K562 (cell line): Measurements from ENCODE around the gene CLDN10. TPM values are rescaled to one million over a fixed set of nuclear protein-coding genes. Genes with fewer than 3 reads are reported as not detected.

Experiments
- ATAC-seq: fragments of 200-7000 bp; cut with Tn5 transposase; 3 replicates; pipeline ENCODE4 v1.9.1; 2020; ENCODE audit warnings: moderate library complexity
- BruUV-seq: library from RNA; stranded (reverse); fragments of 400-500 nt; replicated peaks from 2 replicates; lab custom pipeline; 2021; lab: Mats Ljungman, UMichigan
- CTCF ChIA-PET: fragments of 300-600 bp; formaldehyde crosslinking; extraction: SDS; loops from one replicate; lab custom pipeline; 2021; ENCODE audit warnings: low intra/inter-chr PET ratio; lab: Yijun Ruan, JAX
- POLR2A ChIA-PET: fragments of 300-600, 350-650 bp; sonication (Branson Sonifier 250); formaldehyde crosslinking; extraction: SDS; loops from one replicate; lab custom pipeline; 2021; ENCODE audit warnings: antibody characterized with exemption, inconsistent platforms; lab: Yijun Ruan, JAX
- DNase-seq, 4 experiments: peaks; one replicate each; pipeline versions ENCODE4 v3.0.0 to v3.0.0-alpha.2; 2011 to 2018; ENCODE audit warnings: low spot score in 3 of 4, mixed read lengths in 3 of 4; ENCODE audit errors: extremely low read depth in 1 of 4
- FAIRE-seq: peaks from 2 replicates; lab custom pipeline; 2011; peaks lifted over from hg19 to GRCh38; lab: Jason Lieb, UNC
- H2AFZ ChIP-seq: 2 replicates; pipeline ENCODE4 v1.6.0; 2011; ENCODE audit warnings: low read depth, low read length, control low read depth, inconsistent platforms
- H3K27ac ChIP-seq: fragments of 200-600 bp; 3 replicates; pipeline ENCODE4 v1.8.0; 2011; ENCODE audit warnings: low read depth, mild to moderate bottlenecking, control low read depth, inconsistent platforms, low read length, moderate library complexity, mixed read lengths; ENCODE audit errors: extremely low read depth
- H3K27me3 ChIP-seq, 2 experiments: fragments of 300-600 bp in 1 of 2; 2 replicates in 1 of 2; 3 replicates in 1 of 2; pipeline versions ENCODE4 v1.6.0 to v1.8.0; 2011; ENCODE audit warnings: inconsistent platforms in 2 of 2, low read length in 2 of 2, mild to moderate bottlenecking in 1 of 2, mixed read lengths in 1 of 2, moderate library complexity in 1 of 2; ENCODE audit not compliant: control insufficient read depth in 2 of 2, insufficient read depth in 2 of 2
- H3K36me3 ChIP-seq: fragments of 300-600 bp; 3 replicates; pipeline ENCODE4 v1.8.0; 2011; ENCODE audit warnings: mild to moderate bottlenecking, low read length, inconsistent platforms; ENCODE audit not compliant: control insufficient read depth, insufficient read depth
- H3K4me1 ChIP-seq, 2 experiments: fragments of 200-600 bp in 1 of 2; replicated peaks in 1 of 2; 2 replicates in 1 of 2; 3 replicates in 1 of 2; pipeline versions ENCODE4 v1.5.1 to v1.8.0; 2011; ENCODE audit warnings: inconsistent platforms in 2 of 2, low read length in 2 of 2, mild to moderate bottlenecking in 1 of 2, mixed read lengths in 1 of 2, moderate library complexity in 1 of 2; ENCODE audit not compliant: control insufficient read depth in 2 of 2, insufficient read depth in 2 of 2
- H3K4me2 ChIP-seq: 2 replicates; pipeline ENCODE4 v1.6.1; 2011; ENCODE audit warnings: low read length, control low read depth, inconsistent platforms, mixed read lengths; ENCODE audit not compliant: insufficient read depth
- H3K4me3 ChIP-seq: fragments of 200-600 bp; sonication (generic), shearing (Covaris generic); 2 replicates; pipeline ENCODE4 v1.5.1; 2016; ENCODE audit warnings: control low read depth, inconsistent platforms
- H3K79me2 ChIP-seq: fragments of 200-600 bp; 3 replicates; pipeline ENCODE4 v1.8.0; 2011; ENCODE audit warnings: low read length, inconsistent platforms; ENCODE audit not compliant: control insufficient read depth, insufficient read depth
- H3K9ac ChIP-seq, 2 experiments: 2 replicates each; pipeline versions ENCODE4 v1.6.0 to v1.6.1; 2011; ENCODE audit warnings: low read depth in 2 of 2, low read length in 2 of 2, control low read depth in 1 of 2, inconsistent platforms in 1 of 2, mild to moderate bottlenecking in 1 of 2, mixed read lengths in 1 of 2; ENCODE audit not compliant: insufficient read depth in 1 of 2
- H3K9me1 ChIP-seq: one replicate; pipeline ENCODE4 v1.6.0; 2011; ENCODE audit warnings: inconsistent platforms, mild to moderate bottlenecking, low read length, moderate library complexity; ENCODE audit not compliant: control insufficient read depth, insufficient read depth
- H3K9me3 ChIP-seq: replicated peaks from 2 replicates; pipeline ENCODE4 v1.5.1; 2011; ENCODE audit warnings: low read depth, low read length, inconsistent platforms; ENCODE audit not compliant: control insufficient read depth, insufficient read depth
- H4K20me1 ChIP-seq: replicated peaks from 2 replicates; pipeline ENCODE4 v1.6.1; 2011; ENCODE audit warnings: low read length, inconsistent platforms, mixed read lengths; ENCODE audit not compliant: control insufficient read depth, insufficient read depth
- BRCA1 ChIP-seq, 2 experiments: fragments of 450-650 bp in 1 of 2; sonication (generic) in 1 of 2; formaldehyde crosslinking in 1 of 2; IDR thresholded peaks; 2 replicates each; pipeline versions ENCODE4 v1.5.0 to v1.6.1; 2017 to 2020; ENCODE audit warnings: mild to moderate bottlenecking in 1 of 2, missing genetic modification reagents in 1 of 2
- CBX5 ChIP-seq: IDR thresholded peaks from 2 replicates; pipeline ENCODE4 v1.6.1; 2014; ENCODE audit warnings: low read depth, borderline replicate concordance
- CHD1 ChIP-seq: fragments of 200-600 bp; sonication (generic); IDR thresholded peaks from one replicate; pipeline ENCODE4 v1.6.1; 2012; ENCODE audit warnings: mild to moderate bottlenecking, moderate library complexity, low read length, inconsistent platforms
- DNMT1 ChIP-seq: fragments of 450-650 bp; IDR thresholded peaks from 2 replicates; pipeline ENCODE4 v1.6.1; 2016; ENCODE audit warnings: antibody characterized with exemption, mild to moderate bottlenecking
- ELF4 ChIP-seq: fragments of 450-650 bp; formaldehyde crosslinking; IDR thresholded peaks from 2 replicates; pipeline ENCODE4 v1.4.0; 2022; ENCODE audit warnings: missing genetic modification characterization
- EP400 ChIP-seq: fragments of 450-650 bp; IDR thresholded peaks from 2 replicates; pipeline ENCODE4 v1.6.1; 2017; ENCODE audit warnings: antibody characterized with exemption, mild to moderate bottlenecking, moderate library complexity
- KDM5B ChIP-seq: fragments of 200-600 bp; sonication (generic); IDR thresholded peaks from 2 replicates; pipeline ENCODE4 v1.6.1; 2012; ENCODE audit warnings: low read depth, mild to moderate bottlenecking, moderate library complexity, low read length, control low read depth, inconsistent platforms; ENCODE audit not compliant: insufficient replicate concordance
- MCM5 ChIP-seq: fragments of 450-650 bp; IDR thresholded peaks from 2 replicates; pipeline ENCODE4 v1.6.1; 2016; ENCODE audit warnings: low read depth
- SREBF1 ChIP-seq: fragments of 150-350 bp; IDR thresholded peaks from 2 replicates; pipeline ENCODE4 v1.6.1; 2014; ENCODE audit warnings: antibody characterized with exemption, low read depth, low read length, borderline replicate concordance
- STAT6 ChIP-seq: sonication (generic); formaldehyde crosslinking; IDR thresholded peaks from 2 replicates; pipeline ENCODE4 v1.8.1; 2023; ENCODE audit warnings: mild to moderate bottlenecking, missing genetic modification reagents
- XRCC3 ChIP-seq: fragments of 450-650 bp; IDR thresholded peaks from 2 replicates; pipeline ENCODE4 v1.6.1; 2017; ENCODE audit warnings: mild to moderate bottlenecking, moderate library complexity
- ZBED1 ChIP-seq: IDR thresholded peaks from 2 replicates; pipeline ENCODE4 v1.6.1; 2014
- ZBTB9 ChIP-seq: fragments of 450-650 bp; formaldehyde crosslinking; IDR thresholded peaks from 2 replicates; pipeline ENCODE4 v1.4.0; 2020; ENCODE audit warnings: mild to moderate bottlenecking, moderate library complexity
- ZNF184 ChIP-seq: sonication (generic); formaldehyde crosslinking; IDR thresholded peaks from 2 replicates; pipeline ENCODE4 v1.5.0; 2020; ENCODE audit warnings: missing genetic modification reagents
- ZNF764 ChIP-seq: fragments of 250-450 bp; sonication (Bioruptor Pico); IDR thresholded peaks from 2 replicates; pipeline ENCODE4 v1.4.0; 2020; ENCODE audit warnings: low read depth, mild to moderate bottlenecking, moderate library complexity
- ZSCAN32 ChIP-seq: fragments of 450-650 bp; formaldehyde crosslinking; IDR thresholded peaks from 2 replicates; pipeline ENCODE4 v1.4.0; 2020; ENCODE audit warnings: mild to moderate bottlenecking, moderate library complexity
- WGBS: fragments of 100-300 bp; shearing (Covaris generic); methylation state at CpG from one replicate; pipeline ENCODE4 v1.1.6; 2016; ENCODE audit warnings: low coverage, mixed read lengths; ENCODE audit not compliant: insufficient coverage; ENCODE audit errors: missing lambda C conversion rate; 5-methylcytosine and 5-hydroxymethylcytosine counted together
- in situ Hi-C: fragments of 300-500 bp; cut with MboI; formaldehyde crosslinking; loops from 4 replicates; pipeline ENCODE4 v1.15.0; 2018; ENCODE audit warnings: inconsistent platforms, mixed read lengths
- intact Hi-C: fragments of 100-400 bp; cut with micrococcal nuclease; formaldehyde crosslinking; loops from 2 replicates; pipeline ENCODE4 v1.14.2; 2022
- polyA plus RNA-seq, 8 experiments: library from polyadenylated mRNA; depleted of rRNA in 4 of 8; stranded (reverse) in 5 of 8; unstranded in 3 of 8; fragments of >200 nt; fragmentation: Nextera tagmentation in 2 of 8; fragmentation: Illumina TruSeq in 1 of 8; extraction: Ambion mirVana in 2 of 8; extraction: Trizol in 1 of 8; gene quantifications; 2 replicates each; pipeline versions ENCODE4 v1.2.1 to v1.2.3, GENCODE V29; 2011 to 2014; ENCODE audit warnings: inconsistent platforms in 1 of 8, missing spikeins in 1 of 8
- total RNA-seq, 7 experiments: library from RNA; depleted of rRNA in 6 of 7; stranded (reverse); fragments of >200 nt in 6 of 7; fragmentation: Illumina TruSeq in 2 of 7; extraction: Trizol in 2 of 7; gene quantifications; 2 replicates each; pipeline versions ENCODE4 v1.2.1 to v1.2.3, GENCODE V29; 2011 to 2021; ENCODE audit warnings: low replicate concordance in 1 of 7

Gene CLDN10
- total and polyA plus RNA-seq, 9 of the 15 experiments (the other 6 are each of a cell fraction or from before 2014, with no cell fraction given): not detected

GRCh38 chr13:95588134-95588533 is 35.6 kb downstream of the CLDN10 start:
- WGBS: 6% methylated on average over 3 of the region's 3 CpGs
- H3K27me3 ChIP-seq: peaks cover 0 to 15% of the 10 kb centered on the region in 2 experiments; a peak in 3 of 5 replicates
- no peak for ATAC-seq
- H3K4me1 ChIP-seq: no peaks in the 10 kb centered on the region
- POLR2A ChIA-PET: no interaction called here
- intact Hi-C loops (no loop called here), in situ Hi-C loops (no loop called here)
- H3K79me2 ChIP-seq: no peaks in the 10 kb centered on the region
- H3K9ac ChIP-seq: no peak overlapping the region
- H3K4me2 ChIP-seq: no peak overlapping the region
- no peaks in the 10 kb centered on the region for H3K36me3 ChIP-seq
- H4K20me1 ChIP-seq: no peaks in the 10 kb centered on the region
- H3K4me3 ChIP-seq: no peak overlapping the region
- FAIRE-seq: no peak
- TF ChIP-seq CHD1: no peak
- no peak for TF ChIP-seq XRCC3
- TF ChIP-seq ZNF764 (CRISPR knock-in tag): no peak
- no peak for TF ChIP-seq SREBF1
- no peak for TF ChIP-seq ZBED1
- no peak for TF ChIP-seq ZNF184 (CRISPR knock-in tag)
- TF ChIP-seq MCM5: no peak
- TF ChIP-seq ZSCAN32: no peak
- TF ChIP-seq EP400: no peak
- no peak for TF ChIP-seq STAT6 (CRISPR knock-in tag)
- TF ChIP-seq CBX5: no peak
- TF ChIP-seq KDM5B: no peak
- no peak for TF ChIP-seq DNMT1
- TF ChIP-seq BRCA1 (IDR thresholded peaks at IDR 0.05): no peak
- TF ChIP-seq BRCA1 (CRISPR knock-in tag; IDR thresholded peaks at IDR 0.05): no peak
- TF ChIP-seq ELF4 (CRISPR knock-in tag): no peak
- no peak for TF ChIP-seq ZBTB9 (CRISPR knock-in tag)
- BruUV-seq: no TSS peak
- H2AFZ ChIP-seq: no peak overlapping the region
- no peaks in the 10 kb centered on the region for H3K9me3 ChIP-seq
- H3K27ac ChIP-seq: no peak overlapping the region
- CTCF ChIA-PET: no interaction called here
- no peaks in the 10 kb centered on the region for H3K9me1 ChIP-seq
- no peak for DNase-seq
